GM12865 (cell line): Measurements from ENCODE around the gene METAP1D.

Source experiments
- DNase-seq: peaks from one replicate; pipeline ENCODE4 v3.0.0; 2010; ENCODE audit warnings: low read depth
- H3K4me3 ChIP-seq: 2 replicates; pipeline ENCODE4 v1.5.1; 2011; ENCODE audit warnings: mild to moderate bottlenecking, low read depth, low read length, control low read depth
- TF ChIP-seq, protein P1 (sequence below): IDR thresholded peaks from 2 replicates; pipeline ENCODE4 v1.5.1; 2011; ENCODE audit warnings: low read length, control low read depth, low read depth, inconsistent platforms; ENCODE audit not compliant: insufficient read depth; ENCODE audit errors: missing control alignments

The METAP1D gene

DNA sequence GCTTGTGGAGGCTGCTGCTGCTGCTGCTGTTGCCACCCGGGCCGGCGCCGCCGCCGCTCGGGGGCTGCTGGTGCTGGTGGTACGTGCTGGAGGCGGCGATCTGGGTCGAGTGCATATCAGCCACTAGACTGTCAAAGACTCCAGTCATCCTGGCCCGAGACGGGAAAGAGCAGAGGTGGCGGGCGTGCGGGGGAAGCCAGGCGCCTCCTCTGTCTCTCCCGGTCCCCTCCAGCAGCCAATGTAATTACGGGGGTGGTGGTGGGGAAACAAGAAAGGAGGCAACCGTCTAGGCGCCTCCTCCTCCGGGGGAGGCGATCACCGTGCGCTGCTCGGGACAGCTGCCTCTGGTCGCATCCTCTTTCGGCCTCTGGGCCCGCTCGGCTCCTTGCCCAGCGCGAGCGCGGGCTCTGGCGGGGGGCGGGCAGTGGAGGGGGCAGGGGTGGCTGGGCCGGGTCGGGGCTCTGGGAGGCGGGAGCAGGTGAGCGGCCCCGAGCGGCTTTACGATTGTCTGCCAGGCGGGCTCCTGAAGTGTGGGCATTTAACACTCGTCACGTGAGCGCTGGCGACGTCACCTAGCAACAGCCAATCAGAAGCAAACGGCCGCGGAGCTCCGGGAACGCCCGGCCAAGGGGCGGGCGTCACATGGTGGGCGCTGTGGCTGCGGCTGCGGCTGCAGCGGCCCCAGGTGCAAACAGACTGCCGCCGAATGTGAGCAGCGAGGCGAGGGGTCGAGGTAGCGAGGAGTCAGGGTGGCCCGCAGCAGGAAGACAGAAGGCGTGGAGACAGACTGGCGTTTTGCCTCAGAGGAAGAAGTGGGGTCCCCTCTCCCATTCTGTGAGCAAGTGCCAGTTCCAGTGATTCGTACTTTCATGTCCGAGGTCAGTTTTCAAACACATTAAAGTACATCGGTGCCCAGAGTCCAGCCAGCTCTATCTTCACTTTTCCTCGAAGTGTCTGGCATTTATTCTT lies 102.9 kb downstream of the METAP1D start, which contains the start of gene DLX2:
DLX2 (minus strand) TSS at position 510 of the 969 bp plus-strand sequence; CDS start at position 148, 362 bp downstream.
- TF ChIP-seq, protein P1, sequence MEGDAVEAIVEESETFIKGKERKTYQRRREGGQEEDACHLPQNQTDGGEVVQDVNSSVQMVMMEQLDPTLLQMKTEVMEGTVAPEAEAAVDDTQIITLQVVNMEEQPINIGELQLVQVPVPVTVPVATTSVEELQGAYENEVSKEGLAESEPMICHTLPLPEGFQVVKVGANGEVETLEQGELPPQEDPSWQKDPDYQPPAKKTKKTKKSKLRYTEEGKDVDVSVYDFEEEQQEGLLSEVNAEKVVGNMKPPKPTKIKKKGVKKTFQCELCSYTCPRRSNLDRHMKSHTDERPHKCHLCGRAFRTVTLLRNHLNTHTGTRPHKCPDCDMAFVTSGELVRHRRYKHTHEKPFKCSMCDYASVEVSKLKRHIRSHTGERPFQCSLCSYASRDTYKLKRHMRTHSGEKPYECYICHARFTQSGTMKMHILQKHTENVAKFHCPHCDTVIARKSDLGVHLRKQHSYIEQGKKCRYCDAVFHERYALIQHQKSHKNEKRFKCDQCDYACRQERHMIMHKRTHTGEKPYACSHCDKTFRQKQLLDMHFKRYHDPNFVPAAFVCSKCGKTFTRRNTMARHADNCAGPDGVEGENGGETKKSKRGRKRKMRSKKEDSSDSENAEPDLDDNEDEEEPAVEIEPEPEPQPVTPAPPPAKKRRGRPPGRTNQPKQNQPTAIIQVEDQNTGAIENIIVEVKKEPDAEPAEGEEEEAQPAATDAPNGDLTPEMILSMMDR = no peak
- DNase-seq = peak; percentile 90
- peak within 1 kb of the TSS; percentile 70 for H3K4me3 ChIP-seq

DNA sequence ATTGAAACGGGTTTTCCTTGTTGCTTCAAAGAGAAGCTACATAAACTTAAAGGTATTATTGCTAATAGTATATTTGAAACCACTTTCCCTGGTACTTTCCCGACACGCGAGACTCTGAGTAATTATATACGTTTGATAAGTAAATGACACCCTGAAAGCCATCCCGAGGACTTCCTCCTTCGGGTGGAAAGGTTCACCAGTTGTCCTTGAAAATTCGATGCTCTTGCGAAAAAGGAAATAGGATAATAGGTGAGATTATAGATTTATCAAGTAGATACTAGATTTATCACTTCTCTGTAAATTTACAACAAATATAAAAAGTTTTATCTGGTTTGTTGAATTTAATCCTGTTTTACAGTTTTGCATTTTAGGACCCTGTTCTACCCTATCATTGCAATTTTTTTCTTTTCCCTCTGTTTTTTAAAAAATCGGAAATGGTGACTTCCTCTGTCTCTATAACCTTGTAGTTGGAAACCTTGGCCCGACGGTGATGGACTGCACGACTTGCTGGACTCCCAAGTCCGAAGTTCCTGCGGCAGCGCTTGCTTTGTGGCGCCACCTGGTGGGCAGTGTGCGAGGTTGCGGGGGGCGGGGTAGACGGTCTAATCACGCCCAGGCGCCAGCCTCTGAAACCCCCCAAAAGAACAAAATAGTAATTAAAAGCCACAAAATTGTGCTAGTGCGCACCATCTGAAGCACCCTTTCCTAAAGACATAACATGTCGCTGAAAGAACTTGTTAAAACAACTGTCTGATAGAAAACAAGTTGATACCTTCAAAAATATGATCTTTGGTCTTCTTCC lies 103.9 kb downstream of the METAP1D start:
- TF ChIP-seq, protein P1 = peak; percentile 81
- H3K4me3 ChIP-seq = peak overlapping the region; percentile 70
- peak; percentile 90 for DNase-seq

DNA sequence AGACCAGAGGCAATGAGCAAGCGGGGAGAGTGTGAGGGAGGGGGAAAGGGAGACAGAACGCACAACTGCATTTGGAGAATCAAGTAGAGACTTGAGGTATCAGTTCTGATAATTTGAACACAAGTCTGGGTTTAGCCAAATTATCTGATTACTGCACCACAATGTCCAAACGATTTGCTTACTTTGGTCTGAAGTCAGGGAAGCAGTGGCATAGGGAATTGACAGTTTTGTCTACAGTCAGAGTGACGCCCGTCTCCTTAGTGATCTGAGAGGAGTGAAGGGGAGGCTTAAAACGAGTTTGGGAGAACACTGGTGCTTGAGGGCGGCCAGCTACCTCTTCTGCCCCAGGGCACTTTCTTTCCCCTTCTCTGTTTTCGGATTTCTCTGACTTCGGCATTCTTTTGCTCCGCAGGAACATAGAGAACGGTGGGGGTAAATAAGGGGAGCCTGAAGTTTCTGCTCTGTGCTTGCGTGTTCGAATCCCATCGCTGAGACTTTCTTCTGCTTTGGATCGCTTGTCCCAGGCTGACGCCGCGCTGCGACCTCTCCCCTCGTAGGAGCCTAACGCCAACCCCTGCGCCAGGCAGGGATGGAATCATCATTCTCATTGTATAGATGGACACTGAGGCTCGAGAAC lies 105.8 kb downstream of the METAP1D start:
- DNase-seq = no peak
- TF ChIP-seq, protein P1 = no peak
- H3K4me3 ChIP-seq = no peak overlapping the region

DNA sequence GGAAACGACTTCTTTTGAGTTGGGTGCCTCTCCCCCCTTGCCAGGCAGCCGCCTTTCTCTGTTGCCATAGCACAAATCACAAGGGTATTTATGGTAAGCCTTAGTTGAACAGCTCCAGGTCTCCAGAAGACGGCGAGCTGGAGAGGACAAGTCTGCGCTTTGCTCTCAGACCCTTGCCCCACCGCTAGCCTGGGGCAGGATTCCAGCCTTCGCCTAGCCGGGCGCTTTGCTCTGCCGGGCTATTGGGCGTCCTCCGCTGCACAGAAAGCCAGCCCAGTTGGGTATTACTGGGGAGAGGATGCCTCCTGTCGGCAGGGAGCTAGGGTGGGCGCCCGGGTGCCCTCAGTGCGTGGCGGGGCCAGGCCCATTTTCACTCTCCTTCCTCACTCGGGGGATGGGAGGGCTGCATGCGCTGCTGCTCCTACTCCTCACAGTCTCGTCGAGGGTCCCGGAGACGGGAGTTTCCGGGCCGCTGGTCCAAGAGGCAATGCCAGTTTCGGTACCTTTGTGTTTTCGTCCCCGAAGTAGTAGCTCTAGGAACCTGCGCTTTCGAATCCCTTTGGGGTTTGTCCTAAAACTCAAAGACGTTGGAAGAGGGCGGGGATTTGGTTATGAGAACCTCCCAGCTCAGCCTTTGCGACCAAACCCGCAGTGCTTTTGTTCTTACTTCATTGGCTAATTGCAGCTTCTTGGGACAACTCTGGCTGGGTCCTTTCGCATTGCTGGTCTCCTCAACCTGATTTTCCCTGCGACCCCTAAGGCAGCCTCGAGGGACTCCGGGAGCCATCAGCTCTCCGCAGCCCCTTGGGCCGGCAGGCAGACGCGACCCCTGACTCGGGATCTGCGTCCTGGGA lies 106.6 kb downstream of the METAP1D start:
- TF ChIP-seq, protein P1 = peak; percentile 55
- DNase-seq = peak; percentile 46
- H3K4me3 ChIP-seq = peak overlapping the region; percentile 41

DNA sequence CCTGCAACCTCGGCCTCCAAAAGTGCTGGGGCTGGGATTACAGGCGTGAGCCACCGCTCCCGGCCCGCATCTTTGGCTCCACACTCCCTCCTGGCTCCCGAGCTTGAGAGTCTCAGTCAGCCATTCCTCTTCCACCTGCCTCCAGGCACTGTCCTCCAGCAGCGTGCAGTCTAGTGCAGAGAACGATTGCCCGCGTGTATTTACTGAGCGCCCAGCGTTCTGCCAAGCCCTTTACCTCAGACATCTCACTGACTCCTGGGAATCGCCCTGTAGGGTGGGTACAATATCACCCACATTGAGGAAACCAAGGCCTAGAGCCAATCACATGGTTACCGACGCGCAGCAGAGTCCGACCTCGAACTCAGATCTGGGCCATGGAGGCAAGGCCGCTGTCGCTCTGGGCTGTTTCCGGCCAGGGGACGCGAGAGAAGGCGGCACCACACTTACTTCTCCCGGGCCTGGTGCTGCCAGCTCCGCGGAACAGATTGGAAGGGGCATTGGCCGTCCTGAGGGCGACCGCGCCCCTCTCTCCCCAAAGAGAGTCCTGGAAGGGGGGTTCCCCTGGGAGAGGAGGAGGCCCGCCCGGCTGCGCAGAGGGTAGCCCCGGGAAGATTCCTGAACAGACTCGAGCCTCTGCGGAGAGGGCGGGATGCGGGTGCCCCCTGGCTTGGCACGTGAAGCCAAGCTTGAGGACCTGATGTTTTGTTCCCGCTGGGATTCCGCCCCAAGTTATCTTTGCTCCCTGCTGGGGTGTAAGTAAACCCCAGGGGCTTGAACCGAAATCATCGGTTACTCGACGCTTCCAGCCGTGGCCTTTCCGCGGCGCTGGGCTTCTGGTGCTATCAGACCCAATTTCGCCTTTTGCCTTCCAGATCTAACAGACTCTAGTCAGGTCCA lies 108.2 kb downstream of the METAP1D start:
- TF ChIP-seq, protein P1 = no peak
- no peak for DNase-seq
- no peak overlapping the region for H3K4me3 ChIP-seq
